ENCODE data around the gene FAM131C. TPM values are rescaled to one million over a fixed set of nuclear protein-coding genes. Genes with fewer than 3 reads are reported as not detected.
A peak's percentile ranks its signal among the peaks of the same experiment; 100 is the strongest.

Gene FAM131C
- total RNA-seq, 2 donors from 2014 or later: 5.2 to 8.7 TPM

DNA sequence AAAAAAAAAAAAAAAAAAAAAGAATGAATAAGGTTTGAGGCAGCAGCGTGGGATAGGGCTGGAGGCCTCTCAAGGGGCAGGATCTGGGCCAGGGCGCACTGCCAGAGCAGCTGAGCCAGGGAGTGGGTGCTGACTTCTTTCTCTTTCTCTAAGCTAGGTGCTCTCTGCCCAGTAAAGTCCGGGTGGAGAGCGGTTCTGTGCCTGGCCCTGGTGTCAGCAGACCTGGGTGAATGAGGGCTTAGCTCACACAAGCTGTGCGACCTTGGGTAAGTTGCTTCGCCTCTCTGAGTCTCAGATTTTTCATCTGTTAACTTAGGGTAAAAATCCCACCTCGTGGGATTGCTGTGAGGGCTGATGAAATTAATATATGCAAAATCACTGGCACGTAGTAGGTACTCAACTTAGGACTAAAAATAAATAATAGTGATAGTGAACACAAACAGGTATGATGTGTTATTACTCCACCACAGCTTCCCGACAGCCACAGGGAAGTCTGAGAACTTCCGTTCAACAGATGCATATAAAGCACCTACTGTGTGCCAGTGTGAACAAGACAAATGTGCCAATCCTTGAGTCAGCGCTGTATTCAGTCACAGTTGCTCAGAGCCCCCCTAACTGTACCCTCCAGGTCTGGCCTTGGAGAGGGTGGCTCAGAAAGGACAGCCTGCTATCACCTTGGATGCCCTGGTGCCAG lies 2.0 kb upstream of the FAM131C start:
- H3K4me3 ChIP-seq: no peak overlapping the region
- H3K4me1 ChIP-seq: peaks cover 0 to 54% of the 10 kb centered on the region in 2 donors
- no peaks in the 10 kb centered on the region for H3K27me3 ChIP-seq
- no peaks in the 10 kb centered on the region for H3K9me3 ChIP-seq
- H3K27ac ChIP-seq: peak overlapping the region; percentile 69 to 74
- H3K36me3 ChIP-seq: no peaks in the 10 kb centered on the region
- no peak for DNase-seq (ENCODE audit: low spot score)
- TF ChIP-seq, protein P1, sequence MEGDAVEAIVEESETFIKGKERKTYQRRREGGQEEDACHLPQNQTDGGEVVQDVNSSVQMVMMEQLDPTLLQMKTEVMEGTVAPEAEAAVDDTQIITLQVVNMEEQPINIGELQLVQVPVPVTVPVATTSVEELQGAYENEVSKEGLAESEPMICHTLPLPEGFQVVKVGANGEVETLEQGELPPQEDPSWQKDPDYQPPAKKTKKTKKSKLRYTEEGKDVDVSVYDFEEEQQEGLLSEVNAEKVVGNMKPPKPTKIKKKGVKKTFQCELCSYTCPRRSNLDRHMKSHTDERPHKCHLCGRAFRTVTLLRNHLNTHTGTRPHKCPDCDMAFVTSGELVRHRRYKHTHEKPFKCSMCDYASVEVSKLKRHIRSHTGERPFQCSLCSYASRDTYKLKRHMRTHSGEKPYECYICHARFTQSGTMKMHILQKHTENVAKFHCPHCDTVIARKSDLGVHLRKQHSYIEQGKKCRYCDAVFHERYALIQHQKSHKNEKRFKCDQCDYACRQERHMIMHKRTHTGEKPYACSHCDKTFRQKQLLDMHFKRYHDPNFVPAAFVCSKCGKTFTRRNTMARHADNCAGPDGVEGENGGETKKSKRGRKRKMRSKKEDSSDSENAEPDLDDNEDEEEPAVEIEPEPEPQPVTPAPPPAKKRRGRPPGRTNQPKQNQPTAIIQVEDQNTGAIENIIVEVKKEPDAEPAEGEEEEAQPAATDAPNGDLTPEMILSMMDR (IDR thresholded peaks at IDR 0.05): no peak

DNA sequence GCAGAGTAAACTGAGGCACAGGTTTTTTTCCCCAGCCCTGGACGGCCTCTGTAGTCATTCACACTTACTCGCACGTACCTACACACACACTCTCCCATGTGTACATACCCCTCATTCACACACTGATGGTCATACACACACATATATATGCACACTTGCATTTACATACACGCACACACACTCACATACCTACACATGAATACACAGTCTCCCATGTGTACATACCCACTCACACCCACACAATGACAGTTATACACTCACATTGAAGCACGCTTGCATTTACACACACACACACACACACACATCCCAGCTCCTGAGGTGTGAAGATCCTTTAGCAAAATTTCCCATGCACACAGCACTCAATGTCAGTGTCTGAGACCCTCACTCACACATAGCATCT lies 766 bp upstream of the FAM131C start:
- H3K27me3 ChIP-seq: no peaks in the 10 kb centered on the region
- TF ChIP-seq, protein P1 (IDR thresholded peaks at IDR 0.05): no peak
- H3K9me3 ChIP-seq: no peaks in the 10 kb centered on the region
- peaks cover 0 to 52% of the 10 kb centered on the region in 2 donors for H3K4me1 ChIP-seq
- DNase-seq (ENCODE audit: low spot score): no peak
- H3K4me3 ChIP-seq: no peak overlapping the region
- H3K36me3 ChIP-seq: no peaks in the 10 kb centered on the region
- no peak overlapping the region for H3K27ac ChIP-seq

DNA sequence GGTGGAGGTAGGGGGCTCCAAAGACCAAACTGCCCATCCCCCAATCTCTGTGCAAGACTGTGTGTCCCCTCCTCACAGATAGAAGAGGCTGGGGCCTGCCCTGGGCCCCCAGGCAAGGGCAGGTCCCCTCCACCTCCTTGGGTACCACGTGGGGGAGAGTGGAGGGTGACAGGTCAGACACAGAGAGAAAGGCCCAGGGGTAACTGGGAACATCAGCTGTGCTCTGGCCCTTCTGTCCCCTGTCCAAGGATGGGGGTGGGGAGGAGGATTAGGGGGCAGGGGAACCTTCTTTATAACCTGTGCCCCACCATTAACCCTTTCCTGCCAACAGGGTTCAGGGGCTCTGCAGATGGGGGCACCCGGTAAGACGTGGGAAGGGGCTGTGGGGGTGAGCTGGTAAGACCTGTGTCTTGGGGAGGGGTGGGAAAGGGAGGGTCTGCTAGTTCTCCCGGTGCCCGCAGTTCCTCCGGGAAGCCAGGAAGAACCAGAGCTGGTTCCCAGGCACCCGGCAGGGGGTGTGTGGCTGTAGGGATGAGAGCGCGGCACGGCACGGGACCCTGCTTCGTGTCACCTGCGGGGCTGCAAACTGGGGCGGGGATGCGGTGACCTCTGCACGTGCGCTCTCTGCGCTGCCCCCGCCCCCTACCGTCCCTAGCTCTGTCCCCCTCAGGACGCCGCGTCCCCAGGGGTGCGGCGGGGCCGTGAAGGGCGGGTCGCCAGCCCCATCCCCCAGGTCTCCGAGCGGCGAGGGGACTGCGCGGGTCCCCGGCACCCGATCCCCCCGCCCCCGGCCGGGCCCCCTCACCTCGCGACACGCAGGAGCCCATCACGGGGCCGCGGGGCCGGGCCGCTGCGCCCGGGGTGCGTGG lies 601 bp downstream of the FAM131C start:
- TF ChIP-seq, protein P1 (IDR thresholded peaks at IDR 0.05): no peak
- H3K4me3 ChIP-seq: peak overlapping the region; percentile 37 to 53
- H3K4me1 ChIP-seq: peaks cover 0 to 59% of the 10 kb centered on the region in 2 donors
- H3K36me3 ChIP-seq: no peaks in the 10 kb centered on the region
- H3K27me3 ChIP-seq: no peaks in the 10 kb centered on the region
- peak overlapping the region; percentile 11 to 48 for H3K27ac ChIP-seq
- no peak for DNase-seq (ENCODE audit: low spot score)
- H3K9me3 ChIP-seq: no peaks in the 10 kb centered on the region

DNA sequence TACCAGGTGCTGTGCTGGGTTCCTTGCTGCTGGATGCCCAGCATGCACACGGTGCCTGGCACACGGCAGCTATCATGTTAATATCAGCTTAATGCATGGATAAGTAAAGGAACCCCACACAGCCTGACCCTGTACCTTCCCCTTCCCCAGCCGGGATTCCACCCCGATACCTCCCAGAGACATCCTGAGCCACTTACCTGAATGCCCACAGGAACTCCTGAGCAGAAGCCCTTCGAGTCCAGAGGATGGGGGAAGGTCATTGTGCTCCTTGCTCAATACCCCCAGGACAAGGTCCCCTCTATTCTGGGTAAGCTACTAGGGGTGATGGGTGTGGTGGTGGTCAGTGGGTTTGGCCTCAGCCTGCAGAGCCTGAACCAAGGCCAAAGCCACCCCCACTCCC lies 1.4 kb downstream of the FAM131C start:
- Histone ChIP-seq H3K4me1 (peaks cover 0 to 63% of the 10 kb centered on the region in 2 donors), H3K9me3 (no peaks in the 10 kb centered on the region), H3K4me3 (no peak overlapping the region), H3K36me3 (no peaks in the 10 kb centered on the region), H3K27me3 (no peaks in the 10 kb centered on the region), H3K27ac (peak overlapping the region in 1 of 2 donors; percentile 48)
- TF ChIP-seq, protein P1 (IDR thresholded peaks at IDR 0.05): no peak
- no peak for DNase-seq (ENCODE audit: low spot score)

DNA sequence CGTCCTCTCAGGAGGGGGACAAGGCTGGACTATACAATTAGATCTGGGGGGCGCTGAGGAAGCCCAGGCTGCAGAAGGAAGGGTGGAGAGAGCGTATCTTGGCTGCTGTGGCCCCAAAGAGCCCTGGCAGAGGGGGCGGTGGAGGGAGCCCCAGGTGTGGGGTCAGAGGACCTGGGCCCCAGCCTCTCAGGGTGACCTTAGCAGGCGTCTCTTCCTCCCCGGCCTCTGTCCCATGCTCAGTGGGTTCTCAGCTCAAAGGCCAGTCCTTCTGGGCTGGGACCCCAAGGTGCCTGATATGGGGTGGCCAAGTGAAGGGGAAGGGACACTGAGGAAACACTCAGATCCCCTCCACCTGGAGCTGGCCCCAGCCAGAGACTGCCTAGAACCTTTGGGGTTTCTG lies 1.8 kb downstream of the FAM131C start:
- Histone ChIP-seq H3K4me1 (peaks cover 0 to 60% of the 10 kb centered on the region in 2 donors), H3K36me3 (no peaks in the 10 kb centered on the region), H3K27me3 (no peaks in the 10 kb centered on the region), H3K27ac (no peak overlapping the region), H3K9me3 (no peaks in the 10 kb centered on the region), H3K4me3 (no peak overlapping the region)
- TF ChIP-seq, protein P1 (IDR thresholded peaks at IDR 0.05): no peak
- no peak for DNase-seq (ENCODE audit: low spot score)
